ENCODE measurements around the gene CBL.

DNA sequence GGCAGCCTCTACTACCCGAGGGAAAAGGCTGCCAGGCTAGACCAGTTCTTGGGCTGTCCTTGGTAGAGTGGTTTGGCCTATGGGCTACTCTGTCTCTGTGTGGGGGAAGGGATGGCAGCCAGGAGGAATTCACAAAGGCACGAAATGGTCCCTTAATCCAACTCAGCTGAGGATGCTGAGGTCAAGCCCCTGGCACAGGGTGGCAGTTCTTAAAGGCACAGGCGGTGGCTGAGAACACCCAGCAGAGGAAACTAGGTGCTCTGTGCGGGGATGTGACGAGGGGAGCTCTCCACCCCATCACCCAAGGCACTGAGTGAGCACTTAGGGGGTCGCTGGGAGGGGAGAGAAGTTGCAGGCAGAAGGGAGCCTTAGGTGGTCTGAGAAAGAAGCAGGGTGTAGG is 140.5 kb downstream of the CBL start, which contains the start of gene MFRP:
- TF ChIP-seq SMAD3 (CRISPR knock-in tag; IDR thresholded peaks at IDR 0.05; ENCODE audit: borderline replicate concordance) = no peak
- no peak for TF ChIP-seq ZBTB21 (CRISPR knock-in tag; IDR thresholded peaks at IDR 0.05; ENCODE audit: borderline replicate concordance)
